Activated B cell treated with CpG ODN at 0.5 μM for 24 hours (primary cell): ENCODE data around the gene ACAN. TPM values are rescaled to one million over a fixed set of nuclear protein-coding genes. Genes with fewer than 3 reads are reported as not detected.

Experiments used
- ATAC-seq: fragments of 200-7000 bp; cut with Tn5 transposase; one replicate; pipeline ENCODE4 v1.10.0; 2021; ENCODE audit warnings: low read depth, mild to moderate bottlenecking, moderate library complexity
- CTCF ChIA-PET: fragments of 350-600 bp; sonication (Branson Sonifier 250); formaldehyde crosslinking; loops from one replicate; lab custom pipeline; 2021; ENCODE audit warnings: antibody characterized with exemption; lab: Charles Lee
- POLR2A ChIA-PET: fragments of 350-600 bp; sonication (Branson Sonifier 250); formaldehyde crosslinking; loops from one replicate; lab custom pipeline; 2021; ENCODE audit warnings: antibody characterized with exemption; lab: Charles Lee
- DNase-seq: peaks from one replicate; pipeline ENCODE4 v3.0.0; 2022
- H3K27ac Mint-ChIP-seq: one replicate; pipeline ENCODE4 v1.8.0; 2020; ENCODE audit warnings: mixed read lengths
- H3K27me3 Mint-ChIP-seq: one replicate; pipeline ENCODE4 v1.8.0; 2021; ENCODE audit warnings: mixed read lengths
- H3K36me3 Mint-ChIP-seq: one replicate; pipeline ENCODE4 v1.8.0; 2021; ENCODE audit warnings: low read depth, mixed read lengths
- H3K4me1 Mint-ChIP-seq: one replicate; pipeline ENCODE4 v1.8.0; 2021; ENCODE audit warnings: mixed read lengths
- H3K4me3 Mint-ChIP-seq: one replicate; pipeline ENCODE4 v1.8.0; 2020; ENCODE audit warnings: mild to moderate bottlenecking, mixed read lengths
- H3K9me3 Mint-ChIP-seq: one replicate; pipeline ENCODE4 v1.8.0; 2020; ENCODE audit warnings: mixed read lengths
- CTCF ChIP-seq: fragments of 200-600 bp; IDR thresholded peaks from one replicate; pipeline ENCODE4 v1.8.0; 2022; ENCODE audit warnings: antibody characterized with exemption, mild to moderate bottlenecking
- intact Hi-C: fragments of 100-400 bp; cut with micrococcal nuclease; formaldehyde crosslinking; loops from one replicate; pipeline ENCODE4 v1.15.1; 2024
- total RNA-seq: library from RNA; stranded (reverse); gene quantifications from 2 replicates; pipeline ENCODE4 v1.2.3, GENCODE V29; 2022

ACAN gene
- total RNA-seq, 1 donor from 2014 or later = not detected

GRCh38 chr15:88911766-88912118 is 108.5 kb downstream of the ACAN start:
- peaks cover 2% of the 10 kb centered on the region for H3K36me3 Mint-ChIP-seq
- CTCF ChIA-PET = no interaction called here
- no peak overlapping the region for H3K27ac Mint-ChIP-seq
- peaks cover 3% of the 10 kb centered on the region for H3K27me3 Mint-ChIP-seq
- no peaks in the 10 kb centered on the region for H3K9me3 Mint-ChIP-seq
- ATAC-seq (no peak), DNase-seq (no peak)
- no peak overlapping the region for H3K4me3 Mint-ChIP-seq
- peaks cover 21% of the 10 kb centered on the region for H3K4me1 Mint-ChIP-seq
- no peak for TF ChIP-seq CTCF
- intact Hi-C loops = no loop called here
- POLR2A ChIA-PET = interaction anchor here (1.1 kb wide), 1 partner anchor 274 kb away, joined by 3 read pairs; no protein-coding TSS in a partner anchor

- POLR2A ChIA-PET = interaction anchor here (1.1 kb wide), 1 partner anchor 274 kb away, joined by 3 read pairs; no protein-coding TSS in a partner anchor
- no peak for TF ChIP-seq CTCF
- Mint-ChIP-seq H3K27me3 (peaks cover 7% of the 10 kb centered on the region), H3K4me1 (peaks cover 21% of the 10 kb centered on the region), H3K4me3 (peak overlapping the region; percentile 90), H3K9me3 (no peaks in the 10 kb centered on the region), H3K36me3 (peaks cover 2% of the 10 kb centered on the region), H3K27ac (no peak overlapping the region)
- CTCF ChIA-PET = no interaction called here
- ATAC-seq (no peak), DNase-seq (no peak)
- intact Hi-C loops = no loop called here
These were observed 109.3 kb downstream of the ACAN start for GRCh38 chr15:88912500-88912921.

- CTCF ChIA-PET = no interaction called here
- peaks cover 21% of the 10 kb centered on the region for H3K4me1 Mint-ChIP-seq
- no peaks in the 10 kb centered on the region for H3K9me3 Mint-ChIP-seq
- POLR2A ChIA-PET = interaction anchor here (0.6 kb wide), 1 partner anchor 292 kb away, joined by 4 read pairs; the partner anchor contains the start of gene AEN
- H3K27ac Mint-ChIP-seq = no peak within 1 kb of the TSS
- peaks cover 7% of the 10 kb centered on the region for H3K27me3 Mint-ChIP-seq
- ATAC-seq = peak; percentile 87
- intact Hi-C loops = loop anchor here (1.0 kb wide), 2 partner anchors 9 to 175 kb away; partner anchors contain the start of gene ABHD2
- H3K36me3 Mint-ChIP-seq = peaks cover 2% of the 10 kb centered on the region
- no peak for TF ChIP-seq CTCF
- H3K4me3 Mint-ChIP-seq = peak within 1 kb of the TSS; percentile 90
- DNase-seq = peak; percentile 66
These were observed 110.0 kb downstream of the ACAN start, which contains the start of gene MFGE8 for GRCh38 chr15:88913017-88913849. TSS of gene MFGE8 (minus strand) at chr15:88913379. CDS start at chr15:88913319, 60 bp downstream.

- Mint-ChIP-seq H3K4me3 (peak overlapping the region; percentile 90), H3K27me3 (peaks cover 8% of the 10 kb centered on the region), H3K9me3 (no peaks in the 10 kb centered on the region), H3K4me1 (peaks cover 21% of the 10 kb centered on the region), H3K27ac (no peak overlapping the region), H3K36me3 (peaks cover 2% of the 10 kb centered on the region)
- POLR2A ChIA-PET = no interaction called here
- intact Hi-C loops = loop anchor here (1.0 kb wide), 2 partner anchors 10 to 174 kb away; partner anchors contain the start of gene ABHD2
- TF ChIP-seq CTCF = no peak
- CTCF ChIA-PET = interaction anchor here (3.8 kb wide), 1 partner anchor 9 kb away, joined by 16 read pairs; no protein-coding TSS in a partner anchor
- DNase-seq (no peak), ATAC-seq (no peak)
These were observed 110.6 kb downstream of the ACAN start for GRCh38 chr15:88913850-88914169.

GRCh38 chr15:88915354-88915753 is 112.1 kb downstream of the ACAN start:
- CTCF ChIA-PET = interaction anchor here (3.8 kb wide), 1 partner anchor 10 kb away, joined by 16 read pairs; no protein-coding TSS in a partner anchor
- TF ChIP-seq CTCF = no peak
- Mint-ChIP-seq H3K4me3 (no peak overlapping the region), H3K4me1 (peaks cover 16% of the 10 kb centered on the region), H3K9me3 (no peaks in the 10 kb centered on the region), H3K27ac (no peak overlapping the region), H3K36me3 (peaks cover 2% of the 10 kb centered on the region), H3K27me3 (peaks cover 21% of the 10 kb centered on the region)
- DNase-seq (no peak), ATAC-seq (no peak)
- POLR2A ChIA-PET = no interaction called here
- intact Hi-C loops = no loop called here
